B cell (primary cell): ENCODE results near the gene C4BPB. TPM values are rescaled to one million over a fixed set of nuclear protein-coding genes. Genes with fewer than 3 reads are reported as not detected.

Experiments used
- ATAC-seq: fragments of 200-7000 bp; cut with Tn5 transposase; one replicate; pipeline ENCODE4 v1.10.0; 2021; ENCODE audit warnings: low read depth, mild to moderate bottlenecking, moderate number of reproducible peaks, moderate library complexity
- CTCF ChIA-PET: fragments of 350-600 bp; sonication (Branson Sonifier 250); formaldehyde crosslinking; loops from one replicate; lab custom pipeline; 2021; ENCODE audit warnings: antibody characterized with exemption, inconsistent platforms; lab: Charles Lee
- POLR2A ChIA-PET: fragments of 350-600 bp; sonication (Branson Sonifier 250); formaldehyde crosslinking; loops from one replicate; lab custom pipeline; 2021; ENCODE audit warnings: antibody characterized with exemption; lab: Charles Lee
- DNase-seq: peaks from one replicate; pipeline ENCODE4 v3.0.0; 2013
- H2AFZ ChIP-seq: 2 replicates; pipeline ENCODE4 v1.6.1; 2012; ENCODE audit warnings: mild to moderate bottlenecking, low read depth, low read length; ENCODE audit not compliant: insufficient read depth, poor library complexity, severe bottlenecking
- H3K27ac ChIP-seq, 2 donors: 1 replicate in 1 of 2; 2 replicates in 1 of 2; pipeline ENCODE4 v1.5.1; 2012 to 2013; ENCODE audit warnings: low read length in 2 of 2, mild to moderate bottlenecking in 2 of 2, moderate library complexity in 1 of 2
- H3K27me3 ChIP-seq, 4 experiments: fragments of 200-600 bp in 1 of 4; sonication (generic) in 1 of 4; replicated peaks in 1 of 4; 1 replicate in 2 of 4; 2 replicates in 2 of 4; pipeline versions ENCODE4 v1.6.1 to v1.7.0; 2013 to 2016; ENCODE audit warnings: low read length in 3 of 4, mild to moderate bottlenecking in 2 of 4, mixed read lengths in 1 of 4, moderate library complexity in 1 of 4; ENCODE audit not compliant: insufficient read depth in 4 of 4, control insufficient read depth in 3 of 4; ENCODE audit errors: control extremely low read depth in 1 of 4
- H3K36me3 ChIP-seq, 2 experiments: replicated peaks in 1 of 2; 1 replicate in 1 of 2; 2 replicates in 1 of 2; pipeline versions ENCODE4 v1.6.1 to v1.7.1; 2013; ENCODE audit warnings: low read length in 1 of 2; ENCODE audit not compliant: insufficient read depth in 2 of 2, control insufficient read depth in 1 of 2; ENCODE audit errors: control extremely low read depth in 1 of 2, extremely low read depth in 1 of 2
- H3K4me1 ChIP-seq, 2 donors: fragments of 200-600 bp in 1 of 2; sonication (generic) in 1 of 2; 1 replicate in 1 of 2; 2 replicates in 1 of 2; pipeline versions ENCODE4 v1.5.1 to v1.6.1; 2013 to 2017; ENCODE audit warnings: low read length in 2 of 2; ENCODE audit not compliant: control insufficient read depth in 2 of 2, insufficient read depth in 2 of 2
- H3K4me2 ChIP-seq: replicated peaks from 2 replicates; pipeline ENCODE3; 2012; ENCODE audit warnings: mild to moderate bottlenecking, low read depth, low read length; ENCODE audit not compliant: poor library complexity, severe bottlenecking
- H3K4me3 ChIP-seq, 5 experiments: fragments of 200-600 bp in 1 of 5; sonication (generic) in 1 of 5; 1 replicate in 3 of 5; 2 replicates in 2 of 5; pipeline versions ENCODE4 v1.5.1 to v1.7.0; 2011 to 2016; ENCODE audit warnings: low read length in 4 of 5, mild to moderate bottlenecking in 4 of 5, low read depth in 2 of 5, control low read depth in 1 of 5, moderate library complexity in 1 of 5; ENCODE audit not compliant: insufficient read depth in 1 of 5; ENCODE audit errors: control extremely low read depth in 1 of 5, extremely low read depth in 1 of 5
- H3K79me2 ChIP-seq: fragments of 200-600 bp; sonication (generic); one replicate; pipeline ENCODE4 v1.6.0; 2016; ENCODE audit warnings: low read length; ENCODE audit not compliant: control insufficient read depth, insufficient read depth
- H3K9ac ChIP-seq: fragments of 200-600 bp; sonication (generic); 2 replicates; pipeline ENCODE4 v1.6.1; 2017; ENCODE audit warnings: mild to moderate bottlenecking, low read length, moderate library complexity
- H3K9me3 ChIP-seq, 3 donors: one replicate each; pipeline versions ENCODE4 v1.6.1 to v1.7.1; 2013; ENCODE audit warnings: low read length in 2 of 3; ENCODE audit not compliant: control insufficient read depth in 2 of 3, insufficient read depth in 1 of 3; ENCODE audit errors: control extremely low read depth in 1 of 3
- H4K20me1 ChIP-seq: 2 replicates; pipeline ENCODE4 v1.6.0; 2012; ENCODE audit warnings: mild to moderate bottlenecking, low read length; ENCODE audit not compliant: insufficient read depth, control insufficient read depth, poor library complexity, severe bottlenecking
- H3K27ac Mint-ChIP-seq: one replicate; pipeline ENCODE4 v1.8.0; 2021; ENCODE audit warnings: mixed read lengths
- H3K27me3 Mint-ChIP-seq: one replicate; pipeline ENCODE4 v1.8.0; 2021; ENCODE audit warnings: mixed read lengths
- H3K4me1 Mint-ChIP-seq: one replicate; pipeline ENCODE4 v1.8.0; 2021; ENCODE audit warnings: mixed read lengths
- H3K4me3 Mint-ChIP-seq: one replicate; pipeline ENCODE4 v1.8.0; 2021; ENCODE audit warnings: mixed read lengths
- H3K9me3 Mint-ChIP-seq: one replicate; pipeline ENCODE4 v1.8.0; 2022; ENCODE audit warnings: mixed read lengths; ENCODE audit not compliant: insufficient read depth
- CTCF ChIP-seq: fragments of 200-600 bp; IDR thresholded peaks from one replicate; pipeline ENCODE4 v1.8.0; 2022; ENCODE audit warnings: antibody characterized with exemption, mild to moderate bottlenecking
- EZH2 ChIP-seq: IDR thresholded peaks from 2 replicates; pipeline ENCODE4 v1.6.1; 2012; ENCODE audit warnings: borderline replicate concordance, low read depth, mild to moderate bottlenecking, moderate library complexity, low read length; ENCODE audit not compliant: insufficient read depth, poor library complexity, severe bottlenecking
- WGBS: methylation state at CpG from one replicate; pipeline ENCODE4 v1.1.5; 2013; ENCODE audit warnings: missing lambda C conversion rate; ENCODE audit not compliant: insufficient coverage; 5-methylcytosine and 5-hydroxymethylcytosine counted together
- intact Hi-C: fragments of 100-400 bp; cut with micrococcal nuclease; formaldehyde crosslinking; loops from one replicate; pipeline ENCODE4 v1.10.0; 2022
- polyA plus RNA-seq: library from polyadenylated mRNA; depleted of rRNA; stranded (reverse); fragments of >200 nt; gene quantifications from 2 replicates; pipeline ENCODE4 v1.2.3, GENCODE V29; 2012
- total RNA-seq, 2 donors: library from RNA; stranded (reverse); fragments of 120-200 nt in 1 of 2; gene quantifications; 1 replicate in 1 of 2; 2 replicates in 1 of 2; pipeline versions ENCODE4 v1.2.3 to v1.2.4, GENCODE V29; 2013 to 2022

Gene C4BPB
- total and polyA plus RNA-seq, 2 donors (not counting 1 experiment from before 2014, with no cell fraction given) = 0.34 TPM; not detected in 1

DNA sequence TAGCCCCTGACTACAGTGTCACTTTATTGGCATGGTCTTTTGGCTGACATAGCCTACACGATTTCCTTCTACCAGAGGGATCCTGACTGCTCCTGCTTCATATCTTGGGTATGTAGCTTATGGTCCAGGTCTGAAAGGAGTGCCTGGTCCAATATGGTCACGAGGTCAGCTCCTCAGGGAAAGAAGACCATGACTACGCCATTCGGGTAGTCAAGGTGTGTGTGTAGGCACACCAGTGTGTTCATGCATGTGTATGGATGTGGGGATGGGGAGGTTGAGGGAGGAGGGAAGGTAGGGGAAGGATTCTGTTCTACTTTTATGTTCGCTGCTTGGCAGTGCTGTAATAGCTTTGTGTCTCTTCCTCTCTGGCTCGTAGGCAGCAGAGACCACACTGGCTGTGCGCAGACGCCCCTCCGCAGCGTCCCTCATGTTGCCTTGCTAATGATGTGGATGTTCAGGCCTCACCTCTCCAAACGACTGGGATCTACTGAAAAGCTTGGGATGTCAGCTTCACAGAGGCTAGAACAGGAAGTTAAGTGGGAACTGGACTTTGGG lies 10.0 kb upstream of the C4BPB start:
- Histone ChIP-seq H3K4me2 (no peak overlapping the region), H3K27me3 (no peaks in the 10 kb centered on the region), H3K4me1 (no peaks in the 10 kb centered on the region), H3K9me3 (no peaks in the 10 kb centered on the region), H4K20me1 (no peaks in the 10 kb centered on the region), H2AFZ (no peak overlapping the region), H3K79me2 (no peaks in the 10 kb centered on the region), H3K27ac (no peak overlapping the region), H3K4me3 (no peak overlapping the region), H3K9ac (no peak overlapping the region), H3K36me3 (peaks cover 0 to 3% of the 10 kb centered on the region in 2 experiments)
- ATAC-seq (no peak), DNase-seq (no peak)
- Mint-ChIP-seq H3K27me3 (no peaks in the 10 kb centered on the region), H3K27ac (no peak overlapping the region), H3K4me3 (no peak overlapping the region), H3K9me3 (no peaks in the 10 kb centered on the region), H3K4me1 (peaks cover 1% of the 10 kb centered on the region)
- TF ChIP-seq CTCF (no peak), EZH2 (no peak)
- POLR2A ChIA-PET = no interaction called here
- intact Hi-C loops = loop anchor here (1.0 to 5.0 kb wide), 2 partner anchors 71 to 421 kb away; no protein-coding TSS in a partner anchor
- CTCF ChIA-PET = interaction anchor here (0.7 to 13.0 kb wide), 14 partner anchors 10 to 434 kb away, joined by 3 to 209 read pairs (median 4); partner anchors contain the start of genes C4BPB, PFKFB2 and YOD1
- WGBS = 91% methylated on average over 10 of the region's 11 CpGs

- Histone ChIP-seq H3K27ac (no peak overlapping the region), H4K20me1 (no peaks in the 10 kb centered on the region), H3K9ac (no peak overlapping the region), H3K36me3 (peaks cover 0 to 3% of the 10 kb centered on the region in 2 experiments), H3K4me2 (no peak overlapping the region), H3K4me1 (peaks cover under 1 to 3% of the 10 kb centered on the region in 2 donors), H3K79me2 (no peaks in the 10 kb centered on the region), H3K4me3 (no peak overlapping the region), H2AFZ (no peak overlapping the region), H3K9me3 (no peaks in the 10 kb centered on the region), H3K27me3 (no peaks in the 10 kb centered on the region)
- ATAC-seq (no peak), DNase-seq (no peak)
- POLR2A ChIA-PET = no interaction called here
- Mint-ChIP-seq H3K27ac (no peak overlapping the region), H3K4me3 (no peak overlapping the region), H3K4me1 (peaks cover 4% of the 10 kb centered on the region), H3K27me3 (no peaks in the 10 kb centered on the region), H3K9me3 (no peaks in the 10 kb centered on the region)
- intact Hi-C loops = loop anchor here (5.0 kb wide), 2 partner anchors 72 to 258 kb away; no protein-coding TSS in a partner anchor
- CTCF ChIA-PET = interaction anchor here (1.0 to 13.0 kb wide), 15 partner anchors 10 to 421 kb away, joined by 3 to 209 read pairs (median 4); partner anchors contain the start of genes C4BPB, CR1, PFKFB2 and YOD1
- no peak for TF ChIP-seq EZH2
- TF ChIP-seq CTCF = no peak
- 100% methylated on average over 3 of the region's 6 CpGs for WGBS
Measured at GRCh38 chr1:207079706-207080241, 8.9 kb upstream of the C4BPB start.
